ENCODE data around the gene HGF.

DNA sequence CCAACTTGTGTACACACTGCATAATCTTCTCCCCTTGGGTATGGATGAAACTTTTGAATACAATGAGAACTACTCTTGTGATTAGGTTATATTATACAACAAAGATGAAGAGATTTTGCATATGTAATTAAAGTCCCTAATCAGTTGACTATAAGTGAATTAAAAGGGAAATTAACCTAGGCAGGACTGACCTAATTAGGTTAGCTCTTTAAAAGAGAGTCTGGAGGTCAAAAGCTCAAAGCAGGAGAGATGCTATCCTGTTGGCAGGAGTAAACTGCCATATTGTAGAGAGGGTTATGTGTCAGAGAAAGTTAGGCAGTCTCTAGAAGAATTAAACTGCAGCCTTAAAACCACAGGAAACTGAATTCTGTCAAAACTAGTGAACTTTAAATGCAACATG is 29.4 kb downstream of the HGF start:
- TF ChIP-seq, protein P1, sequence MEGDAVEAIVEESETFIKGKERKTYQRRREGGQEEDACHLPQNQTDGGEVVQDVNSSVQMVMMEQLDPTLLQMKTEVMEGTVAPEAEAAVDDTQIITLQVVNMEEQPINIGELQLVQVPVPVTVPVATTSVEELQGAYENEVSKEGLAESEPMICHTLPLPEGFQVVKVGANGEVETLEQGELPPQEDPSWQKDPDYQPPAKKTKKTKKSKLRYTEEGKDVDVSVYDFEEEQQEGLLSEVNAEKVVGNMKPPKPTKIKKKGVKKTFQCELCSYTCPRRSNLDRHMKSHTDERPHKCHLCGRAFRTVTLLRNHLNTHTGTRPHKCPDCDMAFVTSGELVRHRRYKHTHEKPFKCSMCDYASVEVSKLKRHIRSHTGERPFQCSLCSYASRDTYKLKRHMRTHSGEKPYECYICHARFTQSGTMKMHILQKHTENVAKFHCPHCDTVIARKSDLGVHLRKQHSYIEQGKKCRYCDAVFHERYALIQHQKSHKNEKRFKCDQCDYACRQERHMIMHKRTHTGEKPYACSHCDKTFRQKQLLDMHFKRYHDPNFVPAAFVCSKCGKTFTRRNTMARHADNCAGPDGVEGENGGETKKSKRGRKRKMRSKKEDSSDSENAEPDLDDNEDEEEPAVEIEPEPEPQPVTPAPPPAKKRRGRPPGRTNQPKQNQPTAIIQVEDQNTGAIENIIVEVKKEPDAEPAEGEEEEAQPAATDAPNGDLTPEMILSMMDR (IDR thresholded peaks at IDR 0.05) = no peak
- no peak for TF ChIP-seq EZH2 (IDR thresholded peaks at IDR 0.05; ENCODE audit: borderline replicate concordance, insufficient read depth, low read depth, low read length, poor library complexity, severe bottlenecking)

Data from B cell (primary cell).